CD4-positive, alpha-beta T cell (primary cell): Measurements from ENCODE around the gene EFNB2. TPM values are rescaled to one million over a fixed set of nuclear protein-coding genes. Genes with fewer than 3 reads are reported as not detected.

ENCODE experiments used
- ATAC-seq: fragments of 200-7000 bp; cut with Tn5 transposase; one replicate; pipeline ENCODE4 v1.10.0; 2022; ENCODE audit warnings: mild to moderate bottlenecking; ENCODE audit not compliant: poor library complexity
- CTCF ChIA-PET: fragments of 350-600 bp; sonication (Branson Sonifier 250); formaldehyde crosslinking; loops from one replicate; lab custom pipeline; 2021; ENCODE audit warnings: antibody characterized with exemption, inconsistent platforms; lab: Charles Lee
- POLR2A ChIA-PET: fragments of 350-600 bp; sonication (Branson Sonifier 250); formaldehyde crosslinking; loops from one replicate; lab custom pipeline; 2021; ENCODE audit warnings: antibody characterized with exemption, inconsistent platforms; lab: Charles Lee
- DNase-seq, 14 experiments: peaks; one replicate each; pipeline ENCODE4 v3.0.0-alpha.2; 2013 to 2020; ENCODE audit warnings: mixed read lengths in 2 of 14
- H3K27ac ChIP-seq, 2 donors: one replicate each; pipeline versions ENCODE4 v1.5.1 to v1.7.0; 2013; ENCODE audit warnings: low read length in 2 of 2, low read depth in 1 of 2, mild to moderate bottlenecking in 1 of 2
- H3K27me3 ChIP-seq, 2 experiments: 1 replicate in 1 of 2; 2 replicates in 1 of 2; pipeline versions ENCODE4 v1.6.1 to v1.7.0; 2013; ENCODE audit warnings: low read length in 2 of 2, control low read depth in 1 of 2, mild to moderate bottlenecking in 1 of 2, moderate library complexity in 1 of 2; ENCODE audit not compliant: insufficient read depth in 2 of 2, control insufficient read depth in 1 of 2
- H3K36me3 ChIP-seq: one replicate; pipeline ENCODE4 v1.6.1; 2013; ENCODE audit warnings: low read length, control low read depth; ENCODE audit not compliant: insufficient read depth
- H3K4me1 ChIP-seq: one replicate; pipeline ENCODE4 v1.6.1; 2013; ENCODE audit warnings: low read length, control low read depth; ENCODE audit not compliant: insufficient read depth
- H3K4me3 ChIP-seq: one replicate; pipeline ENCODE4 v1.5.1; 2013; ENCODE audit warnings: mild to moderate bottlenecking, low read length, moderate library complexity
- H3K9me3 ChIP-seq, 2 experiments: 1 replicate in 1 of 2; 2 replicates in 1 of 2; pipeline versions ENCODE4 v1.6.1 to v1.7.0; 2013; ENCODE audit warnings: low read length in 2 of 2, mild to moderate bottlenecking in 2 of 2, control low read depth in 1 of 2, moderate library complexity in 1 of 2; ENCODE audit not compliant: control insufficient read depth in 1 of 2, insufficient read depth in 1 of 2
- H3K27ac Mint-ChIP-seq: one replicate; pipeline ENCODE4 v1.8.0; 2020; ENCODE audit warnings: mixed read lengths
- H3K27me3 Mint-ChIP-seq: one replicate; pipeline ENCODE4 v1.8.0; 2021; ENCODE audit warnings: mixed read lengths
- H3K36me3 Mint-ChIP-seq: one replicate; pipeline ENCODE4 v1.8.0; 2021; ENCODE audit warnings: low read depth, mixed read lengths
- H3K4me1 Mint-ChIP-seq: one replicate; pipeline ENCODE4 v1.8.0; 2021; ENCODE audit warnings: low read depth, mixed read lengths
- H3K4me3 Mint-ChIP-seq: one replicate; pipeline ENCODE4 v1.8.0; 2020; ENCODE audit warnings: mild to moderate bottlenecking, mixed read lengths
- H3K9me3 Mint-ChIP-seq: one replicate; pipeline ENCODE4 v1.8.0; 2020; ENCODE audit warnings: mixed read lengths
- intact Hi-C, 2 experiments: fragments of 100-400 bp; cut with DNase I in 1 of 2; cut with micrococcal nuclease in 1 of 2; formaldehyde crosslinking; loops; one replicate each; pipeline versions ENCODE4 v1.15.1 to v1.9.0; 2023 to 2025; cut with DNase I, micrococcal nuclease
- total RNA-seq, 174 experiments: library from RNA in 2 of 174; stranded (reverse) in 2 of 174; gene quantifications; one replicate each; pipeline ENCODE4 v1.2.3 and lab custom pipeline; 2021 to 2026
- TF ChIP-seq, protein P1 (sequence below): fragments of 200-600 bp; IDR thresholded peaks from one replicate; pipeline ENCODE4 v1.8.0; 2022; ENCODE audit warnings: antibody characterized with exemption, mild to moderate bottlenecking

The EFNB2 gene
- total RNA-seq, 2 experiments from 2014 or later = 0.20 to 0.36 TPM

DNA sequence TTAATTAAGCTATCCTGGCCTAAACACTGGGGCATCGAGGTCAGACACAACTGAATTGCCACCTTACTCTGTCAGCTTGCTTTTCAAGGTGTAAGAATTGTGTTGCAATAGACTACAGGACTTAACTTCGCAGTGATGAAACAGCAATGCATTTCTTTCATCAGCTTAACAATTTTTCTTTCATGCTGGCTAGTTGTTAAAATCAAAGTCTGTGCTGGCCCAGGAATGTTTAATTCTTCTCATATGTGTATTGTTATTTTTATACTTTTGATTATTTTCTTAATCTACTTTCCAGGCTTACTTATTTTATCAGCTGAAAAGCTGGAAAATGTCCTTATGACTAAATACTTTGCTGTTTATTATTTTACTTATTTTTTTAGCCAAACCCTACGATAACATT lies 79.7 kb downstream of the EFNB2 start:
- ATAC-seq = no peak
- Histone ChIP-seq H3K36me3 (no peaks in the 10 kb centered on the region), H3K27ac (no peak overlapping the region), H3K4me1 (no peaks in the 10 kb centered on the region), H3K9me3 (peaks cover 0 to 4% of the 10 kb centered on the region in 2 experiments), H3K27me3 (peaks cover 0 to 5% of the 10 kb centered on the region in 2 experiments), H3K4me3 (no peak overlapping the region)
- TF ChIP-seq, protein P1, sequence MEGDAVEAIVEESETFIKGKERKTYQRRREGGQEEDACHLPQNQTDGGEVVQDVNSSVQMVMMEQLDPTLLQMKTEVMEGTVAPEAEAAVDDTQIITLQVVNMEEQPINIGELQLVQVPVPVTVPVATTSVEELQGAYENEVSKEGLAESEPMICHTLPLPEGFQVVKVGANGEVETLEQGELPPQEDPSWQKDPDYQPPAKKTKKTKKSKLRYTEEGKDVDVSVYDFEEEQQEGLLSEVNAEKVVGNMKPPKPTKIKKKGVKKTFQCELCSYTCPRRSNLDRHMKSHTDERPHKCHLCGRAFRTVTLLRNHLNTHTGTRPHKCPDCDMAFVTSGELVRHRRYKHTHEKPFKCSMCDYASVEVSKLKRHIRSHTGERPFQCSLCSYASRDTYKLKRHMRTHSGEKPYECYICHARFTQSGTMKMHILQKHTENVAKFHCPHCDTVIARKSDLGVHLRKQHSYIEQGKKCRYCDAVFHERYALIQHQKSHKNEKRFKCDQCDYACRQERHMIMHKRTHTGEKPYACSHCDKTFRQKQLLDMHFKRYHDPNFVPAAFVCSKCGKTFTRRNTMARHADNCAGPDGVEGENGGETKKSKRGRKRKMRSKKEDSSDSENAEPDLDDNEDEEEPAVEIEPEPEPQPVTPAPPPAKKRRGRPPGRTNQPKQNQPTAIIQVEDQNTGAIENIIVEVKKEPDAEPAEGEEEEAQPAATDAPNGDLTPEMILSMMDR = no peak
- Mint-ChIP-seq H3K27me3 (peaks cover 22% of the 10 kb centered on the region), H3K4me3 (no peak overlapping the region), H3K9me3 (peaks cover 2% of the 10 kb centered on the region), H3K27ac (no peak overlapping the region), H3K4me1 (no peaks in the 10 kb centered on the region), H3K36me3 (no peaks in the 10 kb centered on the region)
- CTCF ChIA-PET = no interaction called here
- POLR2A ChIA-PET = no interaction called here
- no peak for DNase-seq
- intact Hi-C loops = no loop called here

DNA sequence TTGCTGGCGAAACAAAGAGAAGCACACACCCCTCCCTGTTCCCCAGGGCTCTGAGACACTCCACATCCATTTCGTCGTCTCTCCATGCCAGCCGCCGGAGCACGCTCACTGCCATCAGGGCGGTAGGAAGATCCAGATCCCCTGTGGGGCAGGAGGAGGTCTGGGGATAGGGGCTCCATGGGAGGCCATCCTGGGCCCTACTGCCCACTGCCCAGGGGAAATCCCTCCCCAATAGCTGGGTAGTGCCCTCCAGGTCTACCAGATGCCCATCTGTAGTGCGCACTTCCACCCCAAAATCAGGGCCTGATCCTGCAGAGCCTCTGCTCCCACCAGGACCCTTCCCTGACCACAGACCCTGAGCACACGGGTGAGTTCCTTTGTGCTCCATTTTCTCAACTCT lies 80.3 kb downstream of the EFNB2 start:
- Histone ChIP-seq H3K9me3 (peaks cover 0 to 4% of the 10 kb centered on the region in 2 experiments), H3K4me1 (no peaks in the 10 kb centered on the region), H3K36me3 (no peaks in the 10 kb centered on the region), H3K4me3 (no peak overlapping the region), H3K27ac (no peak overlapping the region), H3K27me3 (peaks cover under 1 to 5% of the 10 kb centered on the region in 2 experiments)
- intact Hi-C loops = no loop called here
- TF ChIP-seq, protein P1 = no peak
- ChIA-PET CTCF (no interaction called here), POLR2A (no interaction called here)
- Mint-ChIP-seq H3K4me3 (no peak overlapping the region), H3K27me3 (peaks cover 22% of the 10 kb centered on the region), H3K27ac (no peak overlapping the region), H3K9me3 (peaks cover 2% of the 10 kb centered on the region), H3K36me3 (no peaks in the 10 kb centered on the region), H3K4me1 (no peaks in the 10 kb centered on the region)
- DNase-seq (no peak), ATAC-seq (no peak)

DNA sequence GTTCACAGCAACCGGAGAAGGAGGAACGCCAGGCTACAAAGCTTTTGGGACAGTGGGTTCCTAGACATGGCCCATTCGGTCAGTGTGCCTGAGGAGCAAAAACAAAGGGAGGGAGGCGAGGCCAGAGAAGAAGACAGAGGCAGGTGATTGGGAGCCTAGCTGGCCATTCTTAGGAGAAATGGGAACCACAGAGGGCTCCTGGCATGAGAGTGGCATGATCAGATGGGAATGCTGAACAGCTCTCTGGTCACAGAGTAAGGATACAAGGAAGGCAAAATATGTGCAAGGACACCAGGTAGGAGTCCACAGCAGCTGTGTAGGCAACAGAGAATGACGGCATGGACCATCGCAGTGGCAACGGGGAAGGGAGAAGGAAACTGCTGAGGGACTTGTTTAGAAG lies 82.4 kb downstream of the EFNB2 start:
- no peak overlapping the region for H3K27ac ChIP-seq
- Mint-ChIP-seq H3K4me1 (no peaks in the 10 kb centered on the region), H3K27me3 (peaks cover 27% of the 10 kb centered on the region), H3K4me3 (no peak overlapping the region), H3K9me3 (peaks cover 2% of the 10 kb centered on the region), H3K36me3 (no peaks in the 10 kb centered on the region), H3K27ac (no peak overlapping the region)
- TF ChIP-seq, protein P1 = no peak
- H3K4me3 ChIP-seq = no peak overlapping the region
- H3K4me1 ChIP-seq = no peaks in the 10 kb centered on the region
- CTCF ChIA-PET = no interaction called here
- intact Hi-C loops = no loop called here
- POLR2A ChIA-PET = no interaction called here
- peaks cover 0 to 2% of the 10 kb centered on the region in 2 experiments for H3K27me3 ChIP-seq
- H3K36me3 ChIP-seq = no peaks in the 10 kb centered on the region
- no peak for ATAC-seq
- peaks cover 0 to 4% of the 10 kb centered on the region in 2 experiments for H3K9me3 ChIP-seq
- no peak for DNase-seq
